HG03025 (cell line): ENCODE data around the gene SSTR3.
"Not testable (repeated sequence)": the region's sequence is repeated elsewhere in the genome, so short reads cannot be mapped to it uniquely, and the experiment has no call there.

Source experiments
- ATAC-seq: cut with Tn5 transposase; IDR thresholded peaks from one replicate; pipeline ENCODE4 v1.9.1; 2021; ENCODE audit warnings: mild to moderate bottlenecking, moderate library complexity; ENCODE audit not compliant: unreplicated experiment, low FRiP score

Gene SSTR3

DNA sequence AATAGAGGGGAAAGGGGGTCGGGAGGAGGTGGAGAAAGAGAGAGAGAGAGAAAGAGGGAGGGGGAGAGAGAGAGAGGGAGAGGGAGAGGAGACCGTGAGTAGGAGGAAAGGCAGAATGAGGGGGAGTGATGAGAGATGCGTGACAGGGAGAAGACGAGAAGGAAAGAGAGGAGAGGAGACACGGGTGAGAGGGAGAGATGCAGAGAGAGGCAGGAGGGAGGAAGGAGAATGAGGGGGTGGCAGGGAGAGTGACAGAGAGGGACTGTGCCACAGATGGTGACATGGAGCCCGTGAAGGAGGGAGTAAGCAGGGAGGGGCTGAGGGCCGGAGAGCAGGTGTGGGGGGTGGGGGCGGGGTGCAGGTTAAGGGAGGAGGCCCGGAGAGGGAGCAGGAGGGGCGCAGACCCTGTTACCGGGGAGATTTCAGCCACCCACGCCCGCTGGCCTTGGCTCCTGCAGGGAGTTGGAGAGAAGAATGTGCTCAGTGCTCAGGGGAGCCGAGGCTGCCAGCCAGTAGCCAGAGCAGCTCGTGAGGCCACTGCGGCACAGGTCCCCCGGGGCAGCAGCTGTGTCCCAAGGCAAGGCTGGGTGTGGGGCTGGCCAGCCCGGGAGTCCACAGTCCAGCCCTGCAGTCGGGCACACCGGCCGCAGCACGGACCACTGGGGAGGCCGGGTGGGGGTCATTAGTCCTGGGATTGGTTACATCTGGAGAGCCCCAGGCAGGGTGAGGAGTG is at the start of gene SSTR3:
TSS of gene SSTR3 (minus strand) at position 304 of the 733 bp plus-strand sequence. CDS start 4,674 bp downstream, outside the sequence.
- no peak for ATAC-seq

DNA sequence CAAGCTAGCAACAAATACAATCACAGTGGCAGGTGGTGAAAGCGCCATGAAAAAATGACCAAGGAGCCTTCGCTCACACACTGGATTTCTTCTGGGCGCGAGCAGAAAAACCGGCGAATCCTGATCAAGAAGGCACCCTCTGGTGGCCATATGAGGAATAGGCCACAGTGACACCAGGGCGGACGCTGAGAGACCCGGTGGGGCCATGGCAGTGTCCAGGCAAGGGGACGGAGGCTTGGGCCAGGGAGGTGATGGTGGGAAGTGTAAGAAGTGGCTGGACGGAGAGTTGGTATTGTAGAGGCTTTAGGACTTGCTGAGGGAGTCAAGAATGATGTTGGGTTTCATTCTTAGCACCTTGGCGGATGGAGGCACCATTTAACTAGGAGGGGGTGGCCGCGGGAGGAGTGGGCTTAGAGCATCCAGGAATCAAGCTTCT is 48.6 kb upstream of the SSTR3 start:
- ATAC-seq: no peak

DNA sequence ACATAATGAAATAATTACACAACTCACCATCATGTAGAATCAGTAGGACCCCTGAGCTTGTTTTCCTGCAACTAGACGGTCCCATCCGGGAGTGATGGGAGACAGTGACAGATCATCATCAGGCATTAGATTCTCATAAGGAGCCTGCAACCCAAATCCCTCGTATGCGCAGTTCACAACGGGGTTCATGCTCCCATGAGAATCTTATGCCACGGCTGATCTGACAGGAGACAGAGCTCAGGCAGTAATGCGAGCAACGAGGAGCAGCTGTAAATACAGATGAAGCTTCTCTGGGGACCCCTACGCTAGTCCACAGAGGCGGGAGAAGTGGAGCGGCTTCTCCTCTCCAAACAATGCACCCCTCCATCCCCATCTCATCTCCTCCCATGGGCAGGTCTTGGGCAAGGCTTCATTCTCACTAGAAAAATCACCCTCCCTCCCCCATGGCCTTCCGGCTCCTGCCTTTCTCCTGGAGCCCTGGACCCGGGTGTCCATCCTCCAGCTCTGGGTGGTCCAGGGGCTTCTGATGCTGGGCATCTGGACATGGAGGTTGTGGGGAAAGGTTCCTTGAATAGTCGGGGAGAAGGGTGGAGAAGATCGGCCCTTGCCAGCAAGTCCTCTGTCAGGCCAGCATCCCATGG is 48.0 kb upstream of the SSTR3 start:
- no peak for ATAC-seq

GRCh38 chr22:37259540-37260029 is 47.3 kb upstream of the SSTR3 start:
- ATAC-seq: no peak

DNA sequence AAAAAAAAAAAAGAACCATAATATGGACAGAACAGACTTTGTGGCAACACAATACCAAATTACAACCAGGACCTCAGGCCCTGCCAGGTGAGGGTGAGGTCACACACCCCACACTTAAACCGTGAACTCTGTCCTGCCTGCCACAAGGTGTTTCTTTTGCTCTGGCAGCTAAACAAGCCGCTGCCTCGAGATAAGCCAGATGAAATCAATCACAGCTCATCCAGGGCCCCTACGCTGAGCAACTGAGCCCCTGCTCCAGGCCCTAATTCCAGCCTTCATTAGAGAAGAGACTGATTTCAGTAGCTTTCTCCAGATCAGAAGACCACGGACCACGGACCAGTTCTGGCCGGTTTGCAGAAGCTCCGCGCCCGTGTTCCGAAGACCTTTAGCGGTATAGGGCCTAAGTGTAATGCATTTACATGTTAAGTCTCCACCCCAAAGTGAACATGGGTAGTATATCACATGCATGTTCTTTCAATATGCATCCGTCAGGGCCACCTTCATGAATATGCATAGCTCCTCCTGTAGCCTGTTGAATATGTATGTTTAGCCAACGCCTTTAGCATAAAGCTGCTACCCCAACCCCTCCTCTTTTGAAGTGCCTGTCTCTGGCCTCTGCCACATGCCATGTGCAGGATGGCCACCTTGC is 46.6 kb upstream of the SSTR3 start:
- ATAC-seq: no peak

DNA sequence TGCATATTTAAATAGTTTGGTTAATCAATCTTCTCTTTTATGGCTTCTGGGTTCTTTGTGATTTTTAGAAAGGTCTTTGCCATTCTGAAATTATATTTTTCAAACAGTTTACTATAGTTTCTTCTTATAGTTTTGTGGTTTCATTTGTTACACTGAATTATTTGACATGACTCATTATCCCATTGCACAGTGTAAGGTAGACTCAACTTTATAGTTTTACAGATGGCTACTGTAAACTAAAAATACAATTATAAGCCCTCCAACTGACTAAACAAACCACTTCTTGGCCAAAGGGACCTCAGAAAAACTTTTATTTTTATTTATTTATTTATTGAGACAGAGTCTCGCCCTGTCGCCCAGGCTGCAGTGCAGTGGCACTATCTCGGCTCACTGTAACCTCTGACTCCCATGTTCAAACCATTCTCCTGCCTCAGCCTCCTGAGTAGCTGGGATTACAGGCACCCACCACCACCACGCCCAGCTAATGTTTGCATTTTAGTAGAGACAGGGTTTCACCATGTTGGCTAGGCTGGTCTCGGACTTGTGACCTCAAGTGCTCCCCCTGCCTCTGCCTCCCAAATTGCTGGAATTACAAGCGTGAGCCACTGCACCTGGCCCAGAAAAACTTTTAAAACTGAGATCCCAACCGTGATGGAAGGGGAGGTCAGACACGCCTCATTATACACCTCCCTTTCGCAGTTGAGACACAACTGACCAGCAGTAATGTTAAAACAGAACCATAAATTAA is 45.9 kb upstream of the SSTR3 start:
- ATAC-seq: no peak

DNA sequence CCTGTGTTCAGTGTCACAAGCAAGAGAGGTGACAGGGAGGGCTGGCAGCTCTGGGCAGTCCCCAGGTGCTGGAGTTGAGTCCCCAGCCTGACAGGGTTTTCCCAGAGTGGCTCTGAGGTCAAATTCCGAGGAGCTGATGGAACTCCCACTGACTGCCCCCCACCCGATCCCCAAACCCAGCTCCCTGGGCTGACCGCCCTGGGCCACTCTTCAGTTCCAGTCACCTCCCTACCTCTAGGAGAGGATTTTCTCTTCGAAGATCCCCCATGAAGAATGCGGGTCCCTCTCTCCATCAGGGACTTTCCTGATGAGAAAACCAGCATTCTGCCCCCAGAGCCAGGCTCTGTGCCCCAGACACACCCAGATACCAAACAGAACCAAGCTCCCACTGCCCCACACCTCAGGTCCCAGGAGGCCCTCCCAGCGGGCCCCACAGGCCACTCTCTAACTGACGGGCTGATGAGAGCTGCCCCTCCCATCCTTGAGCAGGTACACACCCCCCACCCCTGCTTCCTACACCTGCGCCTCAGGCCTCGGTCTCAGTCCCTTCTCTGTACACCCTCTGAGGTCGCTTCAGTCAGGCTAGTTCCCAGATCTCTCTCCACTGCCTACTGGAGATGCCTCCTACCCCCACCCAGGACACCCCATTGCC is 43.9 kb upstream of the SSTR3 start:
- ATAC-seq: no peak

GRCh38 chr22:37255558-37256006 is 43.3 kb upstream of the SSTR3 start:
- ATAC-seq: no peak

- no peak for ATAC-seq
Observed at GRCh38 chr22:37254867-37255233, 42.6 kb upstream of the SSTR3 start.

GRCh38 chr22:37254209-37254866 is 42.1 kb upstream of the SSTR3 start:
- ATAC-seq: no peak

DNA sequence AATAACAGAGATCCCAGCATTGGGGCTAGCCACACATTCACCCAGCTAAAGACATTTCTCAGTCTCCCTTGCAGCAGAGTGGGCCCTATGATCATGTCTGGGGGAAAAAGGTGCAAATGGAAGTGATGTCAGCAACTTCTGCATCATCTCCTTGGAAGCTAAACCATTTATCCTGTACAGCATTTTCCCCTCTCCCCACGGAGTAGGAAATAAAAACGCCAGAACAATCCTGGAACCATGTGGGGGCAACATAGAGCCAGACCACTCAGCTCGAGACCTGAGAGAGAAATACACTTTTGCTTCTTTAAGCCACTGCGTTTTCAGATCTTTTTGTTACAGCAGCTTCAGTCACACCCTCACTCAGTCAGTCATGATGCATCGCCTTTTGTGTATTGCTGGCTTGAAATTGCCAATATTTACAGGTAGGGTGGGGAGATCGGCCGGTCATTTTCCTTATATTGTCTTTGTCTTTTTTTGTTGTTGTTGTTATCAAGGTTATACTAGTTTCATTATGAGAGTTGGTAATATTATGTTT is 40.9 kb upstream of the SSTR3 start:
- ATAC-seq: no peak

DNA sequence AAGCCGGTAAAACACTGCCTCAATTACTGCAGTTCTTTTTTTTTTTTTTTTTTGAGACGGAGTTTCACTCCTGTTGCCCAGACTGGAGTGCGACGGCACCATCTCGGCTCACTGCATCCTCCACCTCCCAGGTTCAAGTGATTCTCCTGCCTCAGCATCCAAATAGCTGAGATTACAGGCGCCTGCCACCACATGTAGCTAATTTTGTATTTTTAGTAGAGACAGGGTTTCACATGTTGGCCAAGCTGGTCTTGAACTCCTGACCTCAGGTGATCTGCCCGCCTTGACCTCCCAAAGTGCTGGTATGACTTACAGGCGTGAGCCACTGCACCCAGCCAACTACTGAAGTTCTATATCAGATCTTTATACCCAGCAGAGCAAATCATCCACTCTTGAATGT is 39.6 kb upstream of the SSTR3 start:
- not testable (repeated sequence) for ATAC-seq

DNA sequence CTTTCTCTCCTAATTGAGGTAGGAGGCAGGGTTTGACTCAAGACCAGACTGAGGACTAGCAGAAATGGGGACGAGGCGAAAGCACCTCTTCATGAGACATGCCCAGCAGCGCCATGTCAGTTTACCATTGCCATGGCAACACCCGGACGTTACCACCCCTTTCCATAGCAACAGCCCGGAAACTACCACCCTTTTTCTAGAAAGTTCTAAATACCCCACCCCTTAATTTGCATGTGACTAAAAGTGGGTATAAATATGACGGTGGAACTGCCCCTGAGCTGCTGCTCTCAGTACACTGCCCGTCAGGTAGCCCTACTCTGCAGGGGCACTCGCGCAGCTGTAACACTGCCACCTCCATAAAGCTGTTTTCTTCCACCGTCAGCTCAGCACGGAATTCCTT is 37.7 kb upstream of the SSTR3 start:
- no peak for ATAC-seq

DNA sequence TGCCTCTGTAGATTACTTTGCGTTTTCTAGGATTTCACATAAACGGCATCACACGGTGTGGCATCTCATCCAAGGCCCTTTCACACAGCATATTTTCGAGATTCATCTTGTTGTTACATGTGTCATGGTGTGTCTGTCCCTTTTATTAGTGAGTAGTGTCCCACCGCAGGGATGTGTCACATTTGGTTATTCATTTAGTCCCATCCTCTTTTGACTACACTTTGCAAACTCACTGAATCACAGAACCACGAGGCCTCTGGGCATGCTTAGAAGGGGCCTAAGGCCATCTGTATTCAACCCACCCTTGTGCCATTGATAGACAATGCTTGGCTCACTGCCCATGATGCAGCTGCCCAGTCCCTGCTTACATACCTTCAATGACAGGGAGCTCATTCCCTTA is 36.0 kb upstream of the SSTR3 start:
- no peak for ATAC-seq

DNA sequence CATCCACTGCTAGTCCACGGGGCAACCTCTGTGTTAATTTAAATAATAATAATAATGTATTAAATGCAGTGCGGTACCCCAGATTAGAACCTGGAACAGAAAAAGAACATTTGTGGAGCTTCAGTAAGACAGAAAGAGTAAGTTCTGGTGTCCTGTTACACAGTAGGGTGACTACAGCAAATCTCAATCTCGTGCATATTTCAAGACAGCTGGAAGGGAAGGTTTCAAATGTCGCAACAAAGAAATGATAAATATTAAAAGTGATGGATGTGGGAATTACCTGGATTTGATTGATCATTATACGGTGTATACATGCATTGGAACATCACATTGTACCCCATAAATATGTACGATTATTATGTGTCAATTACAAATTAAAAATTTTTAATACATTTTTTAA is 33.5 kb upstream of the SSTR3 start:
- ATAC-seq: no peak

DNA sequence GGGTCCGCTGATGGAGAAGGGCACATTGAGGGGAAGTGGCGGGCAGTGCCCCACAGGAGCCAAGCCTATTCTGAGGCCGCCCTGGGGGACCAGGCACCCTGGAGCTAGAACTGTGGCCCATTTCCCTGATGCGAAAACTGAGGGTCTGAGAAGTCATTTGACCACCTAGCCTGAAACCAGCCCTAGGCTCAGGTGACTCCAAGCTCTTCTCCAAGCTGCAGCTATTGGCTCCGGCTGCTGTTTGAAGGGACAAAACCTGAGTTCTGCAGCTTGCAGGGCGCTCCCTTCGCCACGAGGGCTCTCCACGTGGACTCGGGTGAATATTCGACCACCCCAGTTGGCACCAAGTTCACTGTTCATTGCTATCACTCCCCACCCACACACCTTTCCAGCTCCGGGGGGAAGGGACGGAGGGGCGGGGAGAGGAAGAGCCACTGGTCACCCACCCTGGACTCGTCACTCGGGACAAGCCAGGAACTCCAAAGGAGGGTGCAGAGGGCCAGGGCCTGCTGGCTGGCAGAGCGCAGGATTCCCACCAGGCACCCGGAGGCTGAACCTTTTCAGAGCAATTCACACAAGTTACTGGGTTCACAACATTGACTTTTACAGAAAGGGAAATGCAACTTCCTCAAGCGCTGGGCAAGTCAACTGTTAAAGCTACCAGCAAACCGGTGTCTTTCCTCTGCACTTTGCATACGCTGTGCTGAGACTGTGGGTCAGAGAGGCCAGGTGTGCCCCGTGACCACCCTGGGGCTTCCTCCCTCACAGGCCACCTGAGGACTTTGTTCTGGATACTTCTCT is 32.8 kb upstream of the SSTR3 start:
- ATAC-seq: no peak

DNA sequence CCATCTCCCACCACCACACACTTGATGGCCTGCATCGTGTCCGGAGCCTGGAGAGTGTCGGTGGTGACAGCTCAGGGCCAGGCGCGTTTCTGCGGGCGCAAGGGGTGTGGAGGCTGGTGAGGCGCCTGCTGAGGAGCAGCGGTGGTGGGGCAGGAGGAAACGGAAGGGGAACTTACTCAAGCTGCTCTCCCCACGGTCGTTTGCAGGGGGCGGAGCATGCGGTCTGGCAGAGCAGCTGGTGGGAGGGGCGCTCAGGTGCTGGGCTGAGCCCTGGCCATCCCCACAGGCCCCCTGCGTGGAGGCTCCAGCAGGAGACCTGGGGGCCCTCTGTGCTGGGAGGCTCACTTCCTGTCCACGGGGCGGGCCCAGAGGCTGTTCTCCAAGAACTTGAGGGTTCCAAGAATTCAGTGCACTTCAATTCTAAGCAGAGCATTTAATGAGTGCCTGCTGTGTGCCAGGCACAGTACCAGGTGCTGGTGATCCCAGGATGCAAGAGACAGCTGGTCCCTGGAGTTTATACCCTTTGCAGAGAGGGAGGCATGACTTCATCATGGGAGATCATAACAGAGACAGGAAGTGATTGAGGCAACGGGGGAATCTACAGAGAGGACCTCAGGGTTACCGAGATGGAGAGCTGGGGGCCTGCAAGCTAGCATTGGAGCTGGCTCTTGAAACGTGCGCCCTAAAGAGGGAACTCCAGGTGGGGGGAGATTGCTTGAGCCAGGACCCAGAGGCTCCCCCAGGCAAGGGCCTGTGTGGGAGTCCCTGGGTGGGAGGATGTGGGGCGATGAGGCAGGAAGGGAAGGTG is 32.0 kb upstream of the SSTR3 start, which contains the start of gene RAC2:
TSS of gene RAC2 (minus strand) at position 156 of the 808 bp plus-strand sequence. CDS start at position 35, 121 bp downstream.
- ATAC-seq: no peak
